IMR-90 (cell line): Measurements from ENCODE around the gene MX1. TPM values are rescaled to one million over a fixed set of nuclear protein-coding genes. Genes with fewer than 3 reads are reported as not detected.

Experiments used
- ATAC-seq: fragments of 200-7000 bp; cut with Tn5 transposase; 2 replicates; pipeline ENCODE4 v1.9.1; 2020; ENCODE audit warnings: low read depth, mild to moderate bottlenecking, moderate library complexity
- BruUV-seq: library from RNA; stranded (reverse); fragments of 400-500 nt; replicated peaks from 2 replicates; lab custom pipeline; 2021; lab: Mats Ljungman, UMichigan
- CTCF ChIA-PET: fragments of 300-600 bp; formaldehyde crosslinking; extraction: SDS; loops from one replicate; lab custom pipeline; 2021; ENCODE audit warnings: antibody characterized with exemption; lab: Yijun Ruan, JAX
- POLR2A ChIA-PET: fragments of 300-600 bp; sonication (Branson Sonifier 250); formaldehyde crosslinking; loops from one replicate; lab custom pipeline; 2022; ENCODE audit warnings: antibody characterized with exemption; ENCODE audit not compliant: unreplicated experiment; lab: Charles Lee
- DNase-seq: peaks from one replicate; pipeline ENCODE4 v3.0.0; 2013
- H2AFZ ChIP-seq: replicated peaks from 2 replicates; pipeline ENCODE3; 2013; ENCODE audit warnings: low read length, mild to moderate bottlenecking; ENCODE audit not compliant: poor library complexity
- H2AK5ac ChIP-seq: 2 replicates; pipeline ENCODE4 v1.6.1; 2013; ENCODE audit warnings: low read depth, low read length, inconsistent platforms
- H2AK9ac ChIP-seq: replicated peaks from 2 replicates; pipeline ENCODE3; 2013; ENCODE audit warnings: mild to moderate bottlenecking, low read depth, low read length, moderate library complexity; ENCODE audit not compliant: poor library complexity
- H2BK120ac ChIP-seq: 2 replicates; pipeline ENCODE4 v1.6.1; 2013; ENCODE audit warnings: low read depth, low read length, inconsistent platforms
- H2BK15ac ChIP-seq: 3 replicates; pipeline ENCODE4 v1.6.1; 2013; ENCODE audit warnings: low read depth, low read length, inconsistent platforms
- H2BK20ac ChIP-seq: 2 replicates; pipeline ENCODE4 v1.6.1; 2013; ENCODE audit warnings: low read depth, mild to moderate bottlenecking, inconsistent platforms, low read length, moderate library complexity
- H2BK5ac ChIP-seq: 2 replicates; pipeline ENCODE4 v1.6.1; 2013; ENCODE audit warnings: mild to moderate bottlenecking, low read depth, low read length, inconsistent platforms; ENCODE audit not compliant: poor library complexity, severe bottlenecking
- H3K14ac ChIP-seq: replicated peaks from 2 replicates; pipeline ENCODE4 v1.6.1; 2013; ENCODE audit warnings: low read depth, low read length, inconsistent platforms
- H3K18ac ChIP-seq: 2 replicates; pipeline ENCODE4 v1.6.1; 2013; ENCODE audit warnings: low read depth, low read length, control low read depth
- H3K23ac ChIP-seq: 2 replicates; pipeline ENCODE4 v1.6.1; 2013; ENCODE audit warnings: low read depth, low read length, inconsistent platforms
- H3K27ac ChIP-seq: 2 replicates; pipeline ENCODE4 v1.5.1; 2013; ENCODE audit warnings: mild to moderate bottlenecking, control low read depth, low read length; ENCODE audit not compliant: insufficient read depth
- H3K27me3 ChIP-seq: 2 replicates; pipeline ENCODE4 v1.6.1; 2013; ENCODE audit warnings: low read length; ENCODE audit not compliant: control insufficient read depth, insufficient read depth
- H3K36me3 ChIP-seq: 2 replicates; pipeline ENCODE4 v1.6.1; 2013; ENCODE audit warnings: low read length, mixed read lengths; ENCODE audit not compliant: control insufficient read depth, insufficient read depth
- H3K4ac ChIP-seq: 2 replicates; pipeline ENCODE4 v1.6.1; 2013; ENCODE audit warnings: low read depth, low read length, inconsistent platforms
- H3K4me1 ChIP-seq: 2 replicates; pipeline ENCODE4 v1.6.1; 2013; ENCODE audit warnings: low read length, mixed read lengths; ENCODE audit not compliant: control insufficient read depth, insufficient read depth
- H3K4me2 ChIP-seq: 2 replicates; pipeline ENCODE4 v1.6.1; 2013; ENCODE audit warnings: low read depth, mild to moderate bottlenecking, control low read depth, low read length, moderate library complexity
- H3K4me3 ChIP-seq: 2 replicates; pipeline ENCODE4 v1.5.1; 2013; ENCODE audit warnings: low read depth, mild to moderate bottlenecking, control low read depth, low read length, moderate library complexity; ENCODE audit not compliant: insufficient read depth
- H3K56ac ChIP-seq: 2 replicates; pipeline ENCODE4 v1.6.1; 2013; ENCODE audit warnings: low read length, inconsistent platforms; ENCODE audit not compliant: insufficient read depth; ENCODE audit errors: extremely low read depth
- H3K79me1 ChIP-seq, 2 experiments: 2 replicates each; pipeline ENCODE4 v1.6.1; 2013; ENCODE audit warnings: low read length in 2 of 2, inconsistent platforms in 1 of 2, low read depth in 1 of 2
- H3K9ac ChIP-seq: 2 replicates; pipeline ENCODE4 v1.6.1; 2013; ENCODE audit warnings: low read depth, low read length, control low read depth
- H3K9me1 ChIP-seq: 2 replicates; pipeline ENCODE4 v1.6.1; 2013; ENCODE audit warnings: low read length, inconsistent platforms; ENCODE audit not compliant: insufficient read depth
- H3K9me3 ChIP-seq: 2 replicates; pipeline ENCODE4 v1.6.1; 2013; ENCODE audit warnings: low read length; ENCODE audit not compliant: control insufficient read depth, insufficient read depth
- H4K20me1 ChIP-seq: 2 replicates; pipeline ENCODE4 v1.6.1; 2013; ENCODE audit warnings: low read length, inconsistent platforms; ENCODE audit not compliant: insufficient read depth
- H4K5ac ChIP-seq: 2 replicates; pipeline ENCODE4 v1.6.1; 2013; ENCODE audit warnings: mild to moderate bottlenecking, low read depth, low read length, control low read depth
- H4K8ac ChIP-seq, 2 experiments: 2 replicates each; pipeline ENCODE4 v1.6.1; 2013; ENCODE audit warnings: low read depth in 2 of 2, low read length in 2 of 2, control low read depth in 1 of 2, inconsistent platforms in 1 of 2
- H4K91ac ChIP-seq: 2 replicates; pipeline ENCODE4 v1.6.1; 2013; ENCODE audit warnings: low read depth, low read length, inconsistent platforms; ENCODE audit not compliant: insufficient read depth
- BHLHE40 ChIP-seq: fragments of 150-350 bp; IDR thresholded peaks from 2 replicates; pipeline ENCODE4 v1.6.1; 2016; ENCODE audit warnings: mild to moderate bottlenecking, low read depth, low read length
- CEBPB ChIP-seq: IDR thresholded peaks from 2 replicates; pipeline ENCODE4 v1.6.1; 2012; ENCODE audit warnings: low read depth, low read length, improper control_type of control experiment
- CHD1 ChIP-seq: IDR thresholded peaks from 2 replicates; pipeline ENCODE4 v1.6.1; 2012; ENCODE audit warnings: low read depth, low read length, improper control_type of control experiment
- CTCF ChIP-seq: conservative IDR thresholded peaks from 2 replicates; pipeline ENCODE4 v1.5.1; 2012; ENCODE audit warnings: mild to moderate bottlenecking, low read depth, low read length, improper control_type of control experiment
- FOS ChIP-seq: fragments of 150-350 bp; IDR thresholded peaks from 2 replicates; pipeline ENCODE4 v1.6.1; 2016; ENCODE audit warnings: low read depth, low read length
- MAFK ChIP-seq: IDR thresholded peaks from 2 replicates; pipeline ENCODE4 v1.6.1; 2012; ENCODE audit warnings: low read depth, low read length, improper control_type of control experiment
- MAZ ChIP-seq: IDR thresholded peaks from 2 replicates; pipeline ENCODE4 v1.6.1; 2012; ENCODE audit warnings: low read depth, mild to moderate bottlenecking, low read length, improper control_type of control experiment, moderate library complexity, borderline replicate concordance
- MXI1 ChIP-seq: IDR thresholded peaks from 2 replicates; pipeline ENCODE4 v1.6.1; 2012; ENCODE audit warnings: low read depth, mild to moderate bottlenecking, low read length, moderate library complexity, borderline replicate concordance
- NFE2L2 ChIP-seq: fragments of 150-350 bp; IDR thresholded peaks from 2 replicates; pipeline ENCODE4 v1.6.1; 2016; ENCODE audit warnings: low read depth, mild to moderate bottlenecking, low read length
- POLR2A ChIP-seq: IDR thresholded peaks from 2 replicates; pipeline ENCODE4 v1.6.1; 2012; ENCODE audit warnings: mild to moderate bottlenecking, low read depth, low read length
- RAD21 ChIP-seq: IDR thresholded peaks from 2 replicates; pipeline ENCODE4 v1.6.1; 2012; ENCODE audit warnings: low read length, improper control_type of control experiment
- RCOR1 ChIP-seq: IDR thresholded peaks from 2 replicates; pipeline ENCODE4 v1.6.1; 2012; ENCODE audit warnings: mild to moderate bottlenecking, low read length, improper control_type of control experiment; ENCODE audit not compliant: insufficient replicate concordance
- RFX5 ChIP-seq: IDR thresholded peaks from 2 replicates; pipeline ENCODE4 v1.8.0; 2012; ENCODE audit warnings: low read depth, mild to moderate bottlenecking, low read length, moderate library complexity
- SMC3 ChIP-seq: fragments of 150-350 bp; IDR thresholded peaks from 2 replicates; pipeline ENCODE4 v1.6.1; 2016; ENCODE audit warnings: low read depth, mild to moderate bottlenecking, antibody characterized with exemption, low read length, moderate library complexity
- USF2 ChIP-seq: fragments of 150-350 bp; IDR thresholded peaks from 2 replicates; pipeline ENCODE4 v1.6.1; 2017; ENCODE audit warnings: mild to moderate bottlenecking, antibody characterized with exemption, low read length, low read depth
- WGBS, 2 experiments: methylation state at CpG; one replicate each; pipeline versions ENCODE4 v1.1.5 to v1.1.7; 2013; ENCODE audit warnings: missing lambda C conversion rate in 2 of 2; ENCODE audit not compliant: insufficient read length in 1 of 2; ENCODE audit errors: extremely low coverage in 2 of 2; 5-methylcytosine and 5-hydroxymethylcytosine counted together
- dilution Hi-C: fragments of 300-500 bp; cut with HindIII; formaldehyde crosslinking; loops from one replicate; pipeline ENCODE4 v1.14.3; 2018; ENCODE audit warnings: low sequenced_read_pairs; ENCODE audit not compliant: unreplicated experiment
- in situ Hi-C: fragments of 300-500 bp; cut with MboI; formaldehyde crosslinking; loops from 3 replicates; pipeline ENCODE4 v1.14.3; 2019; ENCODE audit warnings: low sequenced_read_pairs, inconsistent platforms, mixed read lengths
- intact Hi-C: fragments of 100-400 bp; cut with micrococcal nuclease; formaldehyde crosslinking; loops from 2 replicates; pipeline ENCODE4 v1.10.0; 2022
- polyA plus RNA-seq, 3 experiments: library from polyadenylated mRNA; depleted of rRNA; stranded (reverse); fragments of >200 nt; gene quantifications; 2 replicates each; pipeline ENCODE4 v1.2.3, GENCODE V29; 2012; ENCODE audit warnings: low replicate concordance in 1 of 3
- total RNA-seq: library from RNA; depleted of rRNA; stranded (reverse); fragments of >200 nt; gene quantifications from 2 replicates; pipeline ENCODE4 v1.2.3, GENCODE V29; 2012
- TF ChIP-seq, protein P1 (sequence below): fragments of 150-350 bp; IDR thresholded peaks from 2 replicates; pipeline ENCODE4 v1.6.1; 2016; ENCODE audit warnings: low read depth, mild to moderate bottlenecking, low read length, moderate library complexity, borderline replicate concordance

Gene MX1
- total and polyA plus RNA-seq, 2 of the 4 experiments (the other 2 are of a cell fraction), result 1.0 to 2.5 TPM

DNA sequence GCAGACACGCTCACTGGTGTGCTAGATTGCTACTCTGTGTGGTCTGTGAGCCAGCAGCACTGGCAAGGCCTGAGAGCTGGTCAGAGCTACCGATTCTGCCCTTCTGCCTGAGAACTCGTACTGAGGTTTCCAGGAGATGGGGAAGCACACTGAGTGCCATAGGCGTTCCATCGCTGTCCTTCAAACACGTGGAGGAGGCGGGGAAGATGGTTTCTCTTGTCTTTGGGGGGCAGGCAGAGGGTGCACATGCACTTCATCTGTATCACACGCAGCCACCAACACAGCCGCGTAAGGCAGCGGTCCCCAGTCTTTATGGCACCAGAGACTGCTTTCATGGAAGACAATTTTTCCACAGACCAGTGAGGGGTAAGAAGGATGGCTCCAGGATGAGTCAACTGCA, 23.8 kb upstream of the MX1 start:
- no peak overlapping the region for H4K5ac ChIP-seq

More for the DNA sequence above, 23.8 kb upstream of the MX1 start:
- dilution Hi-C loops (no loop called here), in situ Hi-C loops (loop anchor here (10.0 kb wide), 1 partner anchor 113 kb away; no protein-coding TSS in a partner anchor), intact Hi-C loops (no loop called here)
- Histone ChIP-seq H2BK120ac (no peak overlapping the region), H3K36me3 (no peaks in the 10 kb centered on the region), H3K79me1 (no peaks in the 10 kb centered on the region), H2AFZ (no peak overlapping the region), H2BK20ac (no peak overlapping the region), H3K56ac (no peak overlapping the region), H3K27ac (no peak overlapping the region), H2BK5ac (no peak overlapping the region), H3K9ac (no peak overlapping the region), H4K91ac (no peak overlapping the region), H3K4me2 (no peak overlapping the region), H3K23ac (no peak overlapping the region), H4K20me1 (no peaks in the 10 kb centered on the region), H3K4ac (no peak overlapping the region), H3K27me3 (peaks cover 1% of the 10 kb centered on the region; the same call in 1 of the 2 replicates), H2AK9ac (no peak overlapping the region), H4K8ac (no peak overlapping the region), H3K4me3 (no peak overlapping the region), H3K4me1 (no peaks in the 10 kb centered on the region), H2AK5ac (no peak overlapping the region), H3K18ac (no peak overlapping the region), H3K9me3 (no peaks in the 10 kb centered on the region), H3K9me1 (no peaks in the 10 kb centered on the region), H3K14ac (no peak overlapping the region), H2BK15ac (no peak overlapping the region)
- TF ChIP-seq, protein P1, sequence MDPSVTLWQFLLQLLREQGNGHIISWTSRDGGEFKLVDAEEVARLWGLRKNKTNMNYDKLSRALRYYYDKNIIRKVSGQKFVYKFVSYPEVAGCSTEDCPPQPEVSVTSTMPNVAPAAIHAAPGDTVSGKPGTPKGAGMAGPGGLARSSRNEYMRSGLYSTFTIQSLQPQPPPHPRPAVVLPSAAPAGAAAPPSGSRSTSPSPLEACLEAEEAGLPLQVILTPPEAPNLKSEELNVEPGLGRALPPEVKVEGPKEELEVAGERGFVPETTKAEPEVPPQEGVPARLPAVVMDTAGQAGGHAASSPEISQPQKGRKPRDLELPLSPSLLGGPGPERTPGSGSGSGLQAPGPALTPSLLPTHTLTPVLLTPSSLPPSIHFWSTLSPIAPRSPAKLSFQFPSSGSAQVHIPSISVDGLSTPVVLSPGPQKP, result no peak
- TF ChIP-seq FOS, result no peak
- no peak for TF ChIP-seq CEBPB
- no peak for TF ChIP-seq RAD21
- no peak for TF ChIP-seq MAZ
- TF ChIP-seq NFE2L2, result no peak
- no peak for TF ChIP-seq MAFK
- no peak for TF ChIP-seq RCOR1
- TF ChIP-seq RFX5, result no peak
- TF ChIP-seq POLR2A, result no peak
- no peak for TF ChIP-seq BHLHE40
- TF ChIP-seq SMC3, result no peak
- no peak for TF ChIP-seq CHD1
- TF ChIP-seq USF2, result no peak
- no peak for TF ChIP-seq CTCF
- TF ChIP-seq MXI1, result no peak
- CTCF ChIA-PET, result no interaction called here
- ATAC-seq (no peak), DNase-seq (no peak)
- POLR2A ChIA-PET, result no interaction called here
- 94% methylated on average over 3 of the region's 11 CpGs; no CpG with 5 or more reads in 1 of the 2 experiments for WGBS, 2 experiments
- no TSS peak for BruUV-seq
